Uterus (tissue), 4 donors: Measurements from ENCODE around the gene AGFG2. TPM values are rescaled to one million over a fixed set of nuclear protein-coding genes. Genes with fewer than 3 reads are reported as not detected.

Experiments used
- DNase-seq, 2 donors: peaks; one replicate each; pipeline ENCODE4 v3.0.0-alpha.2; 2019 to 2020
- H3K27ac ChIP-seq, 2 donors: fragments of 200-600 bp; sonication (generic); 1 replicate in 1 of 2; 2 replicates in 1 of 2; pipeline ENCODE4 v1.5.1; 2016 to 2018
- H3K27me3 ChIP-seq, 2 donors: fragments of 200-600 bp; sonication (generic); one replicate each; pipeline ENCODE4 v1.5.1; 2018 to 2019; ENCODE audit warnings: control low read depth in 1 of 2
- H3K36me3 ChIP-seq, 2 donors: fragments of 200-600 bp; sonication (generic); one replicate each; pipeline ENCODE4 v1.5.1; 2019; ENCODE audit warnings: control low read depth in 1 of 2
- H3K4me1 ChIP-seq, 2 donors: fragments of 200-600 bp; sonication (generic); one replicate each; pipeline ENCODE4 v1.5.1; 2018 to 2019; ENCODE audit warnings: control low read depth in 1 of 2
- H3K4me3 ChIP-seq, 2 donors: fragments of 200-600 bp; sonication (generic); 1 replicate in 1 of 2; 2 replicates in 1 of 2; pipeline ENCODE4 v1.5.1; 2018 to 2019; ENCODE audit warnings: mild to moderate bottlenecking in 1 of 2
- H3K9me3 ChIP-seq, 2 donors: fragments of 200-600 bp; sonication (generic); one replicate each; pipeline ENCODE4 v1.5.1; 2019; ENCODE audit warnings: control low read depth in 1 of 2
- POLR2A ChIP-seq, 2 donors: fragments of 450-650 bp; IDR thresholded peaks; one replicate each; pipeline ENCODE4 v1.6.1; 2016; ENCODE audit warnings: antibody characterized with exemption in 2 of 2, mild to moderate bottlenecking in 1 of 2, moderate library complexity in 1 of 2
- intact Hi-C: fragments of 100-400 bp; cut with DNase I; formaldehyde crosslinking; loops from one replicate; pipeline ENCODE4 v1.15.1; 2023; ENCODE audit warnings: low total_unique reads
- total RNA-seq, 4 donors: library from RNA; depleted of rRNA in 3 of 4; stranded (reverse); fragments of >200 nt in 3 of 4; gene quantifications; one replicate each; pipeline versions ENCODE4 v1.1.0 to v1.2.4, GENCODE V29; 2014 to 2023
- TF ChIP-seq, protein P1 (sequence below), 4 experiments: fragments of 200-600 bp in 2 of 4; fragments of 450-650 bp in 2 of 4; sonication (generic) in 2 of 4; IDR thresholded peaks; one replicate each; pipeline ENCODE4 v1.5.1; 2016 to 2019; ENCODE audit warnings: antibody characterized with exemption in 4 of 4, mild to moderate bottlenecking in 2 of 4, moderate library complexity in 1 of 4
- donor health status: DM: yes; HTN: yes; CAD: no.

Gene AGFG2
- total RNA-seq, 4 donors from 2014 or later: 6.8 to 64.4 (median 20.4) TPM

DNA sequence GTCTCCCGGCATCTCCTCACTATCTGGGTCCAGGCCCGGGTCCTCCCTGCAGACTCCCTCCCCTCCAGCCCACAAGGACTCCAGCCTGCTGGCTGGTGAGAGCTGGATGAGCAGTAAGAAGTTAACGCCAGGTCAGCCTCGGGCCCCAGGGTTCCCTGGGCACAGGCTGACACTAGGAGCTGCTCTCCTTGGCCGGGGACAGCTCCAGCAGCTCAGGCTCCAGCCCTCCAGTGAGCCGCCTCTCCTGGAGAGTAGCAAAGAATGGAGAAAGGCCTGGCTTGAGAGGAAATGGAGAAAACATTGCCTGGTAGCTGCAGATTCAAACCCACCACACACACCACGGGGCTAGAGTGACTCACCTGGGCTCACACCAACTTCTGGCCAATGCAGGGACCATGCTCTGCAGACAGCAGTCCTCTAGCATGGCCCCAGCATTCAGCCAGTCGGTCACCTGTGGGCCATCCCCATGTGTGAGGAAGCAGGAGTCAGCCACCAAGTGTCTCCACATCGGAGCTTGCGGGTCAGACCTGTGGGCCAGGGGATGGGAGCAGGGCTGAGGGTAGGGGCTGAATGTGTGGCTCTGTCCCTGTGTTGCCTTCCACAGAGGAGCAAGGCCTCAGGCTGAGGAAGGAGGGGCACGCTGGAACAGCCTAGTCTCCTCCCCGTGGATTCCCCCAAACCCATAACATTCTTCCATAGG lies 28.2 kb downstream of the AGFG2 start:
- Histone ChIP-seq H3K36me3 (no peaks in the 10 kb centered on the region), H3K9me3 (no peaks in the 10 kb centered on the region), H3K27ac (peak overlapping the region in 1 of 2 donors; percentile 42), H3K4me3 (no peak overlapping the region), H3K4me1 (peaks cover 0 to 3% of the 10 kb centered on the region in 2 donors), H3K27me3 (no peaks in the 10 kb centered on the region)
- intact Hi-C loops: loop anchor here (10.0 kb wide), 1 partner anchor 118 kb away; no protein-coding TSS in a partner anchor
- DNase-seq: peak in 1 of 2 donors; percentile 22
- TF ChIP-seq, protein P1, sequence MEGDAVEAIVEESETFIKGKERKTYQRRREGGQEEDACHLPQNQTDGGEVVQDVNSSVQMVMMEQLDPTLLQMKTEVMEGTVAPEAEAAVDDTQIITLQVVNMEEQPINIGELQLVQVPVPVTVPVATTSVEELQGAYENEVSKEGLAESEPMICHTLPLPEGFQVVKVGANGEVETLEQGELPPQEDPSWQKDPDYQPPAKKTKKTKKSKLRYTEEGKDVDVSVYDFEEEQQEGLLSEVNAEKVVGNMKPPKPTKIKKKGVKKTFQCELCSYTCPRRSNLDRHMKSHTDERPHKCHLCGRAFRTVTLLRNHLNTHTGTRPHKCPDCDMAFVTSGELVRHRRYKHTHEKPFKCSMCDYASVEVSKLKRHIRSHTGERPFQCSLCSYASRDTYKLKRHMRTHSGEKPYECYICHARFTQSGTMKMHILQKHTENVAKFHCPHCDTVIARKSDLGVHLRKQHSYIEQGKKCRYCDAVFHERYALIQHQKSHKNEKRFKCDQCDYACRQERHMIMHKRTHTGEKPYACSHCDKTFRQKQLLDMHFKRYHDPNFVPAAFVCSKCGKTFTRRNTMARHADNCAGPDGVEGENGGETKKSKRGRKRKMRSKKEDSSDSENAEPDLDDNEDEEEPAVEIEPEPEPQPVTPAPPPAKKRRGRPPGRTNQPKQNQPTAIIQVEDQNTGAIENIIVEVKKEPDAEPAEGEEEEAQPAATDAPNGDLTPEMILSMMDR (IDR thresholded peaks at IDR 0.05): no peak
- TF ChIP-seq POLR2A (IDR thresholded peaks at IDR 0.05): no peak

DNA sequence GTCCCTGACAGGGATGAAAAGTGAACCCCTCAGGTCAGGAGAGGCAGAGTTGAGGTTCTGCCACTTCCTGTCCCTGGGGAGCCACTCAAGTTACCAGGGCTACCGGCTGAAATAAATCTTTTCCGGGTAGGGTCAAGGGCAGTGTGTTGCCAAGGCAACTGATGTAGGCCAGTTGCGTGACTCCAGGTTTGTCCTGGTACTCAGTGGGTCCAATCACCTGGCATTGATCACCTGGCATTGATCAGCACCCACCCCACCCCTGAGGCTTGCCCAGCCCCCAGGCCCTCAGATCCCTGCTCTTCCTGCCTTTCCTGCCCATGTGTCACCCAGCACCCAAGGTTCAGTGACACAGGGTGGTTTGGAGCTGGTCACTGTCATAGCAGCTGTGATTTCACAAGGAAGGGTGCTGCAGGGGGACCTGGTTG lies 28.8 kb downstream of the AGFG2 start:
- Histone ChIP-seq H3K9me3 (no peaks in the 10 kb centered on the region), H3K4me1 (peaks cover 0 to 3% of the 10 kb centered on the region in 2 donors), H3K27ac (peak overlapping the region in 1 of 2 donors; percentile 42), H3K4me3 (no peak overlapping the region), H3K36me3 (no peaks in the 10 kb centered on the region), H3K27me3 (no peaks in the 10 kb centered on the region)
- DNase-seq: peak in 1 of 2 donors; percentile 22
- intact Hi-C loops: loop anchor here (10.0 kb wide), 1 partner anchor 117 kb away; no protein-coding TSS in a partner anchor
- TF ChIP-seq, protein P1 (IDR thresholded peaks at IDR 0.05): no peak
- TF ChIP-seq POLR2A (IDR thresholded peaks at IDR 0.05): no peak

DNA sequence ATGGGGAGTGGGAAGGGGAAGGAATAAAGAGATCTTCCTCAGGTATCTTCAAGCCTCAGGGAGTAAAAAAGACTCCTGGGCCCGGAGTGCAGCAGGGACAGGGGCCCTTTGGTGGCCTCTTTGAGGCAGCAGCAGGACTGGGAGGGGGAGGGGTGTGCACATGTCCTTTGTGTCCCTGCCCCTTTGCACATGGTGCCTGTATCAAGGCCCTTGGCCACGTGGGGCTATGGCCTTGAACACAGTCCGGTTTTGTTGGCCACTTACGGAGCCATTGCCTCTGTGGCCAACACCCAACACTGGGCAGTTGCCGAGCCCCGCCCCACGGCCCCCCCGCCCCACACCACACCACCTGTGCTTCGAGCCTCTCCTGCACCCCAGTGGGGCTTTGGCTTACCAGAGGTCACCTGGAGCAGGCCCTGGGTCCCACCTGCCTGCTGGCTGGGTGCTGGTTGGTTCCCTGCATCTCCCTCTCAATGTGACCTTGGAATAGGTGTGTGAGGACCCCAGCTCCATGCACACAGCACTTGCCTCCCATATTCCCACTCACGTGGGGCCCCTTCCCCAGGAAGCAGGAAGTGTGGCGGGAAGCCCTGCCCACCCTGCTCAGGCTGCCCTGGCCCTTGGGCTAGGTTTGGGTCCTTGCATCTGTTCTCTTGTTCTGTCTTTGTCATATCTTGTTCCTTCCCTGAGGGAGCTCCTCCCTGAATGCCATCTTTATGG lies 29.3 kb downstream of the AGFG2 start:
- no peak overlapping the region for H3K4me3 ChIP-seq
- no peak overlapping the region for H3K27ac ChIP-seq
- TF ChIP-seq, protein P1 (IDR thresholded peaks at IDR 0.05): no peak
- TF ChIP-seq POLR2A (IDR thresholded peaks at IDR 0.05): no peak
- H3K27me3 ChIP-seq: no peaks in the 10 kb centered on the region
- H3K4me1 ChIP-seq: peaks cover 0 to 3% of the 10 kb centered on the region in 2 donors
- H3K36me3 ChIP-seq: no peaks in the 10 kb centered on the region
- no peaks in the 10 kb centered on the region for H3K9me3 ChIP-seq
- DNase-seq: peak in 1 of 2 donors; percentile 26
- intact Hi-C loops: loop anchor here (10.0 kb wide), 1 partner anchor 116 kb away; no protein-coding TSS in a partner anchor

DNA sequence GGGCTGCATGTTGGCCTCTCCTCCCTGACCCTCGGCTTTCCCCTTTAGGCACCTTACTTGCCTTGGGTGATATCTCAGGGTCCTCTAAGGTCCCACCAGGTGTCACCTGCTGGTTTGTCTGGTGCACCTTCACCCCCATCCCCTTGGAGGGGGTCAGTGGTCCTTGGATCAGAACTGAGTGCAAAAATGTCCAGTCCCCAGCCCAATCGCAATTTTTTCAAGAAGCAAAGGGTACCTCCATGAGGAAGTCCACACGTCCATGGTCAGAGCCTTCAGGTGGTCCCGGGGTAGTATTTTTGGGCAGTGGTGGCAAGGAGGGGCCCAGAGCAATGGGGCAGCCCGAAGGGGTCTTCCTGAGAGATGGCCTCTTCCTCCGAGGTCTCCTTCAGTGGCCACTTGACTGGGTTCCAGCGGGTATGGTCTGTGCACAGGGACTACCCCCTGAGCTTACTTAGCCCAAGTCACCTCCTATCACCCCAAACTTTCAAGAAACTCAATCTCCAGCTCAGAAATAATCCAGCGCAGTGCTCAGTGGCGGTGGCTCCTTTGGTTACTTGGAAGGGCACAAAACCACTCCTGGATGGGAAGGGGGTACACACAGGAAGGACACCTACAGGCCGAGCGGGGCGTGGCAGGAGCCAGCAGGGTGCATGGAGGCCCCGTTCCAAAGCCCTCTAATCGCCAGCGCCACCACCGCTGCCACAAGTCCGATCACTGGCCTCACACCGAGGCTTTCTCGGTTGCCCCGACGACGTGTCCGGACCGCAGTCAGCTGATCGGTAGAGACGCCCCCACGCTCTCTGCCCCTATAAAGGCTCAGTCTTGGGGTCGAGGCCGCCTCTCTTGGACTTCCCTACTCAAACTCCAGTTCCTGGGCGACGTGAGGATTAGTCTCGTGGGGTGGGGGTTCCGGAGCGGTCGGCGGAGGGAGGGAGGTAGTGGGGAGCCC lies 30.2 kb downstream of the AGFG2 start:
- Histone ChIP-seq H3K27me3 (no peaks in the 10 kb centered on the region), H3K4me3 (peak overlapping the region in 1 of 2 donors; percentile 30), H3K9me3 (no peaks in the 10 kb centered on the region), H3K4me1 (peaks cover 0 to 3% of the 10 kb centered on the region in 2 donors), H3K27ac (peak overlapping the region; percentile 39 to 71), H3K36me3 (no peaks in the 10 kb centered on the region)
- intact Hi-C loops: loop anchor here (10.0 kb wide), 1 partner anchor 116 kb away; no protein-coding TSS in a partner anchor
- TF ChIP-seq, protein P1 (IDR thresholded peaks at IDR 0.05): peak in 3 of 4 experiments; percentile 22 to 47 (median 36)
- no peak for TF ChIP-seq POLR2A (IDR thresholded peaks at IDR 0.05)
- DNase-seq: peak; percentile 58 to 70
